Loucy (cell line): ENCODE data around the gene CYSTM1.

Source experiments
- EZH2phosphoT487 ChIP-seq: fragments of 200-600 bp; IDR thresholded peaks from 2 replicates; pipeline ENCODE4 v1.6.1; 2018; ENCODE audit warnings: antibody characterized with exemption, mild to moderate bottlenecking, moderate library complexity, borderline replicate concordance
- TF ChIP-seq, protein P1 (sequence below): fragments of 200-600 bp; sonication (generic); conservative IDR thresholded peaks from 2 replicates; pipeline ENCODE4 v1.5.1; 2014; ENCODE audit warnings: mild to moderate bottlenecking, antibody characterized with exemption, low read length

DNA sequence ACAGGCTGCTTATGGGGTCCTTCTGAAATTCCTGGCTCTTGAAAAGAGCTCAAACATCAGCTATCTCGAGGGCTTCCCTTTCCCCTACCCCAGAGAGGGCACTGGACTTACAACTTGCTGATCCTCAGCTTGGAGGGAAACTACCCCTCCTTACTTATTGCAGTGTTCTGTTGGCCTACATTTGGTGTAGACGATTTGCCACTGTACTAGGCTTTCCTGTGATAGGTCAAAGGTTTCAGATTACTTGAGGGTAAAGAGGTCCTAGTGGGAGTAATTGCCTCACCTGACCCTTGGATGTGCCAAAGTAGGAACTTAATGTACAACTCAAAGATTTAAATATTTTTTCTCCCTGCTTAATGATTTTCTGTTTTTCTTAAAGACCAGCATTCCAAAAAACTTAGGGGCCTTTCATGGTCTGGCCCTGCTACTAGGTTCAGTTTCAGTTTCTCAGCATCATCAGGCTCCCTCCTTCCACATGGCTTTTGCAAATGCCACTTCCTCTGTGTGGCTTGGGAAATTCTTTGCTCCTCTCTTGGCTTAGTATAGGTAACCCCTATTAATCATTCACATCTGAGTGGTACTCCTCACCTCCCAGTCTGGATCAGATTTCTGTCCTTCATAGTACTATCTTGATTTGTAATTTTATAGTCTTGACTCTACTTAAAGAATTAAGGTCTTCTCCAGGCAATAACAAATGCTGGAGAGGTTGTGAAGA, 32.4 kb downstream of the CYSTM1 start:
- TF ChIP-seq, protein P1, sequence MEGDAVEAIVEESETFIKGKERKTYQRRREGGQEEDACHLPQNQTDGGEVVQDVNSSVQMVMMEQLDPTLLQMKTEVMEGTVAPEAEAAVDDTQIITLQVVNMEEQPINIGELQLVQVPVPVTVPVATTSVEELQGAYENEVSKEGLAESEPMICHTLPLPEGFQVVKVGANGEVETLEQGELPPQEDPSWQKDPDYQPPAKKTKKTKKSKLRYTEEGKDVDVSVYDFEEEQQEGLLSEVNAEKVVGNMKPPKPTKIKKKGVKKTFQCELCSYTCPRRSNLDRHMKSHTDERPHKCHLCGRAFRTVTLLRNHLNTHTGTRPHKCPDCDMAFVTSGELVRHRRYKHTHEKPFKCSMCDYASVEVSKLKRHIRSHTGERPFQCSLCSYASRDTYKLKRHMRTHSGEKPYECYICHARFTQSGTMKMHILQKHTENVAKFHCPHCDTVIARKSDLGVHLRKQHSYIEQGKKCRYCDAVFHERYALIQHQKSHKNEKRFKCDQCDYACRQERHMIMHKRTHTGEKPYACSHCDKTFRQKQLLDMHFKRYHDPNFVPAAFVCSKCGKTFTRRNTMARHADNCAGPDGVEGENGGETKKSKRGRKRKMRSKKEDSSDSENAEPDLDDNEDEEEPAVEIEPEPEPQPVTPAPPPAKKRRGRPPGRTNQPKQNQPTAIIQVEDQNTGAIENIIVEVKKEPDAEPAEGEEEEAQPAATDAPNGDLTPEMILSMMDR: no peak
- TF ChIP-seq EZH2phosphoT487: no peak
